ENCODE measurements around the gene RNGTT.

- TF ChIP-seq ZNF214 (tag by site-specific recombination; IDR thresholded peaks at IDR 0.05; ENCODE audit: borderline replicate concordance): no peak
- no peak for TF ChIP-seq CTCF (tag by site-specific recombination; IDR thresholded peaks at IDR 0.05)
- TF ChIP-seq ZNF610 (tag by site-specific recombination; IDR thresholded peaks at IDR 0.05; ENCODE audit: borderline replicate concordance): no peak
- TF ChIP-seq ZNF184 (tag by site-specific recombination; IDR thresholded peaks at IDR 0.05): no peak
These were observed 393.5 kb downstream of the RNGTT start for GRCh38 chr6:88569959-88570358.

All from HEK293 (cell line).